Gastrocnemius medialis (tissue), 4 donors: Measurements from ENCODE around the gene APBB2. TPM values are rescaled to one million over a fixed set of nuclear protein-coding genes. Genes with fewer than 3 reads are reported as not detected.

Experiments used
- ATAC-seq, 2 donors: fragments of 150-250 bp; one replicate each; pipeline ENCODE4 v1.9.1; 2016
- DNase-seq, 2 donors: peaks; one replicate each; pipeline ENCODE4 v3.0.0-alpha.2; 2019
- H3K27ac ChIP-seq, 4 donors: fragments of 200-600 bp; sonication (generic); 1 replicate in 1 of 4; 2 replicates in 3 of 4; pipeline ENCODE4 v1.5.1; 2016 to 2018; ENCODE audit warnings: mild to moderate bottlenecking in 2 of 4, moderate library complexity in 1 of 4
- H3K27me3 ChIP-seq, 3 donors: fragments of 200-600 bp; sonication (generic) in 2 of 3; 1 replicate in 1 of 3; 2 replicates in 2 of 3; pipeline versions ENCODE4 v1.5.1 to v1.6.0; 2016 to 2019; ENCODE audit warnings: mild to moderate bottlenecking in 1 of 3, moderate library complexity in 1 of 3
- H3K36me3 ChIP-seq, 2 donors: fragments of 200-600 bp; sonication (generic) in 1 of 2; one replicate each; pipeline ENCODE4 v1.5.1; 2017 to 2018
- H3K4me1 ChIP-seq, 2 donors: fragments of 200-600 bp; sonication (generic) in 1 of 2; one replicate each; pipeline ENCODE4 v1.5.1; 2016 to 2017; ENCODE audit warnings: mild to moderate bottlenecking in 2 of 2
- H3K4me3 ChIP-seq, 4 donors: fragments of 200-600 bp; sonication (generic) in 3 of 4; 1 replicate in 1 of 4; 2 replicates in 3 of 4; pipeline ENCODE4 v1.5.1; 2016 to 2019; ENCODE audit warnings: mild to moderate bottlenecking in 2 of 4
- H3K9me3 ChIP-seq, 3 donors: fragments of 200-600 bp; sonication (generic) in 2 of 3; 1 replicate in 1 of 3; 2 replicates in 2 of 3; pipeline ENCODE4 v1.5.1; 2016 to 2019
- CTCF ChIP-seq, 5 experiments: fragments of 450-650 bp in 3 of 5; fragments of 200-600 bp in 2 of 5; sonication (generic) in 2 of 5; IDR thresholded peaks in 4 of 5; conservative IDR thresholded peaks in 1 of 5; 1 replicate in 4 of 5; 2 replicates in 1 of 5; pipeline ENCODE4 v1.5.1; 2016 to 2019; ENCODE audit warnings: antibody characterized with exemption in 5 of 5, mild to moderate bottlenecking in 3 of 5, moderate library complexity in 3 of 5
- POLR2A ChIP-seq, 2 donors: fragments of 450-650 bp; IDR thresholded peaks; one replicate each; pipeline ENCODE4 v1.6.1; 2017; ENCODE audit warnings: antibody characterized with exemption in 2 of 2, mild to moderate bottlenecking in 2 of 2, moderate library complexity in 2 of 2
- in situ Hi-C, 4 donors: fragments of 200-750 bp; cut with MboI; loops; one replicate each; pipeline versions ENCODE4 v1.15.0 to v1.8.0; 2017; ENCODE audit warnings: low sequenced_read_pairs in 4 of 4
- intact Hi-C: fragments of 100-400 bp; cut with DNase I; formaldehyde crosslinking; loops from one replicate; pipeline ENCODE4 v1.15.1; 2023; ENCODE audit warnings: low total_unique reads
- total RNA-seq, 4 donors: library from RNA; depleted of rRNA; stranded (reverse); fragments of >200 nt; gene quantifications; one replicate each; pipeline versions ENCODE4 v1.1.0 to v1.2.3, GENCODE V29; 2016

Gene APBB2
- total RNA-seq, 4 donors from 2014 or later, result 14.3 to 20.5 (median 14.5) TPM

GRCh38 chr4:40939856-40940255, 274.5 kb downstream of the APBB2 start:
- H3K4me3 ChIP-seq, result no peak overlapping the region
- in situ Hi-C loops (no loop called here), intact Hi-C loops (no loop called here)
- H3K36me3 ChIP-seq, result peaks cover 0 to 6% of the 10 kb centered on the region in 2 donors
- H3K4me1 ChIP-seq, result peaks cover 27 to 32% of the 10 kb centered on the region in 2 donors
- DNase-seq, result no peak
- H3K27me3 ChIP-seq, result no peaks in the 10 kb centered on the region
- ATAC-seq, result peak; percentile 7 to 19
- H3K9me3 ChIP-seq, result no peaks in the 10 kb centered on the region
- TF ChIP-seq POLR2A (IDR thresholded peaks at IDR 0.05) (no peak), CTCF (IDR thresholded peaks at IDR 0.05 in 4 of 5, conservative IDR thresholded peaks at IDR 0.05 in 1 of 5) (no peak)
- H3K27ac ChIP-seq, result peak overlapping the region; percentile 36 to 55 (median 43)

- no peaks in the 10 kb centered on the region for H3K27me3 ChIP-seq
- H3K4me3 ChIP-seq, result no peak overlapping the region
- in situ Hi-C loops, result no loop called here
- no peaks in the 10 kb centered on the region for H3K9me3 ChIP-seq
- H3K27ac ChIP-seq, result no peak overlapping the region
- TF ChIP-seq POLR2A (IDR thresholded peaks at IDR 0.05), result no peak
- no peak for TF ChIP-seq CTCF (IDR thresholded peaks at IDR 0.05 in 4 of 5, conservative IDR thresholded peaks at IDR 0.05 in 1 of 5)
- H3K36me3 ChIP-seq, result no peaks in the 10 kb centered on the region
- ATAC-seq, result no peak
- H3K4me1 ChIP-seq, result peaks cover 27 to 32% of the 10 kb centered on the region in 2 donors
- intact Hi-C loops, result no loop called here
- no peak for DNase-seq
Observed at GRCh38 chr4:40938337-40938736, 276.0 kb downstream of the APBB2 start.

GRCh38 chr4:40937140-40937725, 277.1 kb downstream of the APBB2 start:
- DNase-seq (no peak), ATAC-seq (no peak)
- TF ChIP-seq CTCF (IDR thresholded peaks at IDR 0.05 in 4 of 5, conservative IDR thresholded peaks at IDR 0.05 in 1 of 5) (no peak), POLR2A (IDR thresholded peaks at IDR 0.05) (no peak)
- H3K36me3 ChIP-seq, result no peaks in the 10 kb centered on the region
- H3K9me3 ChIP-seq, result no peaks in the 10 kb centered on the region
- intact Hi-C loops, result no loop called here
- H3K27ac ChIP-seq, result no peak overlapping the region
- H3K4me1 ChIP-seq, result peaks cover 27 to 32% of the 10 kb centered on the region in 2 donors
- no peaks in the 10 kb centered on the region for H3K27me3 ChIP-seq
- no peak overlapping the region for H3K4me3 ChIP-seq
- in situ Hi-C loops, result no loop called here

GRCh38 chr4:40934676-40935075, 279.7 kb downstream of the APBB2 start:
- no peaks in the 10 kb centered on the region for H3K9me3 ChIP-seq
- H3K27me3 ChIP-seq, result no peaks in the 10 kb centered on the region
- intact Hi-C loops (no loop called here), in situ Hi-C loops (no loop called here)
- no peak overlapping the region for H3K27ac ChIP-seq
- H3K4me3 ChIP-seq, result no peak overlapping the region
- ATAC-seq, result no peak
- no peak for TF ChIP-seq CTCF (IDR thresholded peaks at IDR 0.05 in 4 of 5, conservative IDR thresholded peaks at IDR 0.05 in 1 of 5)
- peaks cover 5 to 16% of the 10 kb centered on the region in 2 donors for H3K4me1 ChIP-seq
- no peak for DNase-seq
- no peaks in the 10 kb centered on the region for H3K36me3 ChIP-seq
